NCI-H2196 treated with DMSO at 0.1 percent for 48 hours (cell line): ENCODE measurements around the gene OR52E2.
"Not testable (repeated sequence)": the region's sequence is repeated elsewhere in the genome, so short reads cannot be mapped to it uniquely, and the experiment has no call there.

Source experiments
- DNase-seq: peaks from one replicate; lab custom pipeline; 2025; ENCODE audit not compliant: unreplicated experiment; lab: John Stamatoyannopoulos, UW

OR52E2 gene

GRCh38 chr11:5059391-5059790 lies at the start of gene OR52E2:
TSS of gene OR52E2 (minus strand) at chr11:5059627. CDS start at chr11:5059627, 0 bp downstream.
- no peak for DNase-seq

GRCh38 chr11:5107285-5107684 lies 47.9 kb upstream of the OR52E2 start:
- DNase-seq: no peak

- no peak for DNase-seq
These were observed 43.6 kb upstream of the OR52E2 start for GRCh38 chr11:5103066-5103465.

GRCh38 chr11:5102246-5102645 lies 42.8 kb upstream of the OR52E2 start:
- DNase-seq: no peak

- DNase-seq: no peak
These were observed 36.6 kb upstream of the OR52E2 start for GRCh38 chr11:5096011-5096410.

GRCh38 chr11:5092821-5093585 lies 33.6 kb upstream of the OR52E2 start:
- DNase-seq: no peak

GRCh38 chr11:5090668-5091067 lies 31.2 kb upstream of the OR52E2 start:
- DNase-seq: no peak

- no peak for DNase-seq
These were observed 29.1 kb upstream of the OR52E2 start for GRCh38 chr11:5088556-5088955.

GRCh38 chr11:5083602-5084001 lies 24.2 kb upstream of the OR52E2 start:
- no peak for DNase-seq

- no peak for DNase-seq
These were observed 22.0 kb upstream of the OR52E2 start for GRCh38 chr11:5081405-5081804.

GRCh38 chr11:5071799-5072198 lies 12.4 kb upstream of the OR52E2 start:
- DNase-seq: no peak

GRCh38 chr11:5069272-5069671 lies 9.8 kb upstream of the OR52E2 start, which contains the start of gene OR52E1:
TSS of gene OR52E1 (plus strand) at chr11:5069572.
- no peak for DNase-seq

GRCh38 chr11:5065027-5065426 lies 5.6 kb upstream of the OR52E2 start:
- DNase-seq: no peak

- DNase-seq: not testable (repeated sequence)
These were observed 748 bp downstream of the OR52E2 start for GRCh38 chr11:5058679-5059078.

GRCh38 chr11:5046754-5047330 lies 12.6 kb downstream of the OR52E2 start:
- no peak for DNase-seq

- DNase-seq: no peak
These were observed 13.2 kb downstream of the OR52E2 start, which contains the start of gene OR52J3 for GRCh38 chr11:5046226-5046625. TSS of gene OR52J3 (plus strand) at chr11:5046526. CDS start at chr11:5046526, 0 bp downstream.

- no peak for DNase-seq
These were observed 16.0 kb downstream of the OR52E2 start for GRCh38 chr11:5043380-5043779.

- DNase-seq: no peak
These were observed 17.3 kb downstream of the OR52E2 start for GRCh38 chr11:5042091-5042490.

GRCh38 chr11:5040876-5041275 lies 18.6 kb downstream of the OR52E2 start:
- no peak for DNase-seq

GRCh38 chr11:5038341-5038740 lies 21.1 kb downstream of the OR52E2 start:
- DNase-seq: no peak

GRCh38 chr11:5037926-5038325 lies 21.5 kb downstream of the OR52E2 start:
- no peak for DNase-seq

GRCh38 chr11:5036669-5037068 lies 22.8 kb downstream of the OR52E2 start:
- no peak for DNase-seq

GRCh38 chr11:5021996-5022395 lies 37.4 kb downstream of the OR52E2 start:
- DNase-seq: no peak
